Measurements from ENCODE around the gene ANKDD1A. TPM values are rescaled to one million over a fixed set of nuclear protein-coding genes. Genes with fewer than 3 reads are reported as not detected.

The ANKDD1A gene
- polyA plus RNA-seq, 3 donors, result 0.49 to 3.5 (median 0.90) TPM

DNA sequence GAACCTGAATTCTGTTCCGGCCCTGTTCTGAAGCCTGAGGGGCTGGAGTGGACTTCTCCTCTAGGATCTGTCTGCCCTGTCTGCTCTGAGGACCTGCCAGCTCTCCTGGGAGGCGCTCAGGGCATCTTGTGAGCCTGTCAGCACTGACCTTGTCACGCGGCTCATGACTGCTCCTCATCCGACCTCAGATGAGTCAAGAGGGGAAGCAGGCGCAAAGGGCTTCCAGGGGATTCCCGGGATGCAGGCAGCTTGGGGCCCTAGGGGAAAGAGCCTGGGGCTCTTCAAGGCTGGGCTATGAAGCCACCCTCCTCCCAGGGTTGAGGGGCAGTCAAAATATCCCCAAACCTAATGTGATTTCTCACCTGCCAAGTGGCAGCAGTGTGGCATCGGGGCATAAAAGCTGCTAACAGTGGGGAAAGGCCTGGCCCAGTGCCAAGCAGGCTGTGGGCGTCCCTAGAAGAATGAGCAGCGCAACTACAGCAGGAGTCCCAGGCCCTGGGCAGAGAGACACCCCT lies 27.6 kb upstream of the ANKDD1A start:
- 3% methylated on average over 8 of the region's 10 CpGs for WGBS (ENCODE audit: insufficient coverage)
- Histone ChIP-seq H3K4me3 (replicated peaks in 1 of 3; ENCODE audit: low read depth in 2 of 3, low read length in 3 of 3) (peak overlapping the region in 1 of 3 experiments; percentile 47), H3K4me2 (replicated peaks; ENCODE audit: extremely low read depth, low read length, poor library complexity, severe bottlenecking) (peak overlapping the region; percentile 66), H3K9me3 (replicated peaks in 1 of 2; ENCODE audit: control insufficient read depth in 1 of 2, insufficient read depth in 1 of 2, low read length in 2 of 2) (no peaks in the 10 kb centered on the region), H2AFZ (ENCODE audit: insufficient read depth, low read depth, low read length, poor library complexity, severe bottlenecking) (no peak overlapping the region), H3K9ac (ENCODE audit: insufficient read depth, low read length, poor library complexity, severe bottlenecking) (peak overlapping the region; percentile 91), H3K36me3 (replicated peaks in 1 of 2; ENCODE audit: control insufficient read depth in 1 of 2, insufficient read depth in 2 of 2, low read length in 2 of 2) (no peaks in the 10 kb centered on the region), H3K79me2 (ENCODE audit: insufficient read depth, low read length) (no peaks in the 10 kb centered on the region), H3K4me1 (ENCODE audit: control insufficient read depth in 1 of 2, insufficient read depth in 2 of 2, low read length in 2 of 2) (peaks cover 66 to 70% of the 10 kb centered on the region in 2 donors), H3K27me3 (ENCODE audit: control insufficient read depth in 2 of 2, insufficient read depth in 2 of 2, low read length in 2 of 2) (no peaks in the 10 kb centered on the region), H4K20me1 (ENCODE audit: insufficient read depth, low read length) (no peaks in the 10 kb centered on the region), H3K27ac (ENCODE audit: low read depth in 1 of 2, low read length in 2 of 2) (peak overlapping the region; percentile 91 to 100)
- peak overlapping the region; percentile 71 to 80 for H3K4me3 Mint-ChIP-seq
- intact Hi-C loops (cut with micrococcal nuclease), result loop anchor here in 1 of 2 donors (1.0 kb wide), 1 partner anchor 9 kb away; no protein-coding TSS in a partner anchor
- H3K36me3 Mint-ChIP-seq, result peaks cover 11 to 12% of the 10 kb centered on the region in 2 donors
- no peaks in the 10 kb centered on the region for H3K9me3 Mint-ChIP-seq
- peaks cover 0 to 4% (median 0%) of the 10 kb centered on the region in 3 donors for H3K27me3 Mint-ChIP-seq (ENCODE audit: low read depth in 3 of 3)
- H3K4me1 Mint-ChIP-seq, result peaks cover 65% of the 10 kb centered on the region
- DNase-seq, result peak; percentile 98 to 99 (median 99)
- H3K27ac Mint-ChIP-seq, result peak overlapping the region; percentile 99 to 100 (median 100)
- TF ChIP-seq, protein P1, sequence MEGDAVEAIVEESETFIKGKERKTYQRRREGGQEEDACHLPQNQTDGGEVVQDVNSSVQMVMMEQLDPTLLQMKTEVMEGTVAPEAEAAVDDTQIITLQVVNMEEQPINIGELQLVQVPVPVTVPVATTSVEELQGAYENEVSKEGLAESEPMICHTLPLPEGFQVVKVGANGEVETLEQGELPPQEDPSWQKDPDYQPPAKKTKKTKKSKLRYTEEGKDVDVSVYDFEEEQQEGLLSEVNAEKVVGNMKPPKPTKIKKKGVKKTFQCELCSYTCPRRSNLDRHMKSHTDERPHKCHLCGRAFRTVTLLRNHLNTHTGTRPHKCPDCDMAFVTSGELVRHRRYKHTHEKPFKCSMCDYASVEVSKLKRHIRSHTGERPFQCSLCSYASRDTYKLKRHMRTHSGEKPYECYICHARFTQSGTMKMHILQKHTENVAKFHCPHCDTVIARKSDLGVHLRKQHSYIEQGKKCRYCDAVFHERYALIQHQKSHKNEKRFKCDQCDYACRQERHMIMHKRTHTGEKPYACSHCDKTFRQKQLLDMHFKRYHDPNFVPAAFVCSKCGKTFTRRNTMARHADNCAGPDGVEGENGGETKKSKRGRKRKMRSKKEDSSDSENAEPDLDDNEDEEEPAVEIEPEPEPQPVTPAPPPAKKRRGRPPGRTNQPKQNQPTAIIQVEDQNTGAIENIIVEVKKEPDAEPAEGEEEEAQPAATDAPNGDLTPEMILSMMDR (IDR thresholded peaks at IDR 0.05), result no peak

DNA sequence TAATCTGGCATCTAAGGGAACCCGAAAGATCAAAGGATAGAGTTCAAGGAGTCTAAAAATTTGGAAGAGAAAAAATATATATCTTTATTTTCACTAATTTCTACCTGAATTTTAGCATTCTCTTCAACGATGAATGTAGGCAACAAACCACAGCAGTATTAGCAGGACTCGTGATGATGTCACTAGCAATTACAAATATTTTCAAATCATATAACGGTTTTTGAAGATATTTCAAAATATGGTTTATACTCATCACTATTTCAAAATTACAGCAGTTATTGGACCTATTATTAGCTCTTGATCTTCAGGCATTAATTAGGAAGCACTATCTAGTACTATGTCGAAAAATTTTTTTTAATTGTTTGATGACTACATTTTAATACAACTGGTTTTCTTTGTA lies 27.0 kb upstream of the ANKDD1A start:
- peaks cover 9 to 10% of the 10 kb centered on the region in 2 donors for H3K36me3 Mint-ChIP-seq

More for the DNA sequence above, 27.0 kb upstream of the ANKDD1A start:
- no CpG with 5 or more reads among the region's 5 CpGs for WGBS (ENCODE audit: insufficient coverage)
- Histone ChIP-seq H3K36me3 (replicated peaks in 1 of 2; ENCODE audit: control insufficient read depth in 1 of 2, insufficient read depth in 2 of 2, low read length in 2 of 2) (no peaks in the 10 kb centered on the region), H4K20me1 (ENCODE audit: insufficient read depth, low read length) (no peaks in the 10 kb centered on the region), H3K9me3 (replicated peaks in 1 of 2; ENCODE audit: control insufficient read depth in 1 of 2, insufficient read depth in 1 of 2, low read length in 2 of 2) (no peaks in the 10 kb centered on the region), H3K4me3 (replicated peaks in 1 of 3; ENCODE audit: low read depth in 2 of 3, low read length in 3 of 3) (no peak overlapping the region), H3K4me2 (replicated peaks; ENCODE audit: extremely low read depth, low read length, poor library complexity, severe bottlenecking) (peak overlapping the region; percentile 66), H3K4me1 (ENCODE audit: control insufficient read depth in 1 of 2, insufficient read depth in 2 of 2, low read length in 2 of 2) (peaks cover 66 to 69% of the 10 kb centered on the region in 2 donors), H3K27ac (ENCODE audit: low read depth in 1 of 2, low read length in 2 of 2) (peak overlapping the region; percentile 91 to 100), H2AFZ (ENCODE audit: insufficient read depth, low read depth, low read length, poor library complexity, severe bottlenecking) (no peak overlapping the region), H3K9ac (ENCODE audit: insufficient read depth, low read length, poor library complexity, severe bottlenecking) (peak overlapping the region; percentile 91), H3K27me3 (ENCODE audit: control insufficient read depth in 2 of 2, insufficient read depth in 2 of 2, low read length in 2 of 2) (no peaks in the 10 kb centered on the region), H3K79me2 (ENCODE audit: insufficient read depth, low read length) (no peaks in the 10 kb centered on the region)
- Mint-ChIP-seq H3K27ac (peak overlapping the region; percentile 99 to 100 (median 100)), H3K9me3 (no peaks in the 10 kb centered on the region), H3K4me3 (peak overlapping the region in 1 of 2 donors; percentile 80), H3K4me1 (peaks cover 64% of the 10 kb centered on the region), H3K27me3 (ENCODE audit: low read depth in 3 of 3) (peaks cover 0 to 4% (median 0%) of the 10 kb centered on the region in 3 donors)
- TF ChIP-seq, protein P1 (IDR thresholded peaks at IDR 0.05), result no peak
- peak; percentile 49 to 72 (median 67) for DNase-seq
- intact Hi-C loops (cut with micrococcal nuclease), result loop anchor here in 1 of 2 donors (1.0 kb wide), 1 partner anchor 9 kb away; no protein-coding TSS in a partner anchor

Measured in CD14-positive monocyte (primary cell).